ELR (cell line): ENCODE data around the gene LHFPL3.
"Not testable (repeated sequence)": the region's sequence is repeated elsewhere in the genome, so short reads cannot be mapped to it uniquely, and the experiment has no call there.

ENCODE experiments used
- DNase-seq: peaks from one replicate; pipeline ENCODE4 v3.0.0-alpha.2; 2015; ENCODE audit warnings: low read depth

The LHFPL3 gene

GRCh38 chr7:104900525-104901239, 572.3 kb downstream of the LHFPL3 start:
- no peak for DNase-seq

DNA sequence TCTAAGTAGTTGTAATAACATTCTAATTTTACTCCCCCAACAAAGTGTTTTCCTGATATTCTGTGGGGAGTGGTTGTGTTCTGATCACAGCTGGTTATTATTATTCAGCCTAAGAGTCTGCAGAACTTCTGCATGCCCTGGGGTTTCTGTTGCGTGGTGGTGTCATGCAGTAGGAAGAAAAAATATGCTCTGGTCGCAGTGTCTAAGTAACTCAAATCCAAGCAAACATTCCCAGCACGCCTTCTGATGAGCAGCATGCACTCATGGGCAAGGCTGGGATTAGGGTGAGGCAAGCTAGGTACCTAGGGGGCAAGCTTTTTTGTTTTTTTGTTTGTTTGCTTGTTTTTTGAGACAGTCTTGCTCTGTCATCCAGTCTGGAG, 572.8 kb downstream of the LHFPL3 start:
- DNase-seq, result no peak

DNA sequence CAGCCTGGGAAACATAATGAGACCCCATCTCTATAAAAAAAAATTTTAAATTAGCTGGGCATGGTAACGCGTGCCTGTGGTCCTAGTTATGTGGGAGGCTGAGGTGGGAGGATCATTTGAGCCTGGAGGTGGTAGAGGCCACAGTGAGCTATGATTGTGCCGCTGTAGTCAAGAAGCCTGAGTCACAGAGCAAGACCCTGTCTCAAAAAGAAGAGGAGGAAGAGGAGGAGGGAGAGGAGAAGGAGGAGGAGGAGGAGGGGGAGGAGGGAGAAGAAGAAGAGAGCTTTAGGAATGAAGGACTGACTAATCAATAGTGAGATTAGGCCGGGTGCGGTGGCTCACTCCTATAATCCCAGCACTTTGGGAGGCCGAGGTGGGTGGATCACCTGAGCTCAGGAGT, 573.8 kb downstream of the LHFPL3 start:
- no peak for DNase-seq

GRCh38 chr7:104903044-104903443, 574.6 kb downstream of the LHFPL3 start:
- no peak for DNase-seq

GRCh38 chr7:104903846-104904245, 575.4 kb downstream of the LHFPL3 start:
- DNase-seq, result no peak

GRCh38 chr7:104906032-104906431, 577.6 kb downstream of the LHFPL3 start:
- no peak for DNase-seq

GRCh38 chr7:104906556-104906955, 578.2 kb downstream of the LHFPL3 start:
- DNase-seq, result no peak

- DNase-seq, result no peak
Observed at GRCh38 chr7:104908636-104909035, 580.2 kb downstream of the LHFPL3 start.

DNA sequence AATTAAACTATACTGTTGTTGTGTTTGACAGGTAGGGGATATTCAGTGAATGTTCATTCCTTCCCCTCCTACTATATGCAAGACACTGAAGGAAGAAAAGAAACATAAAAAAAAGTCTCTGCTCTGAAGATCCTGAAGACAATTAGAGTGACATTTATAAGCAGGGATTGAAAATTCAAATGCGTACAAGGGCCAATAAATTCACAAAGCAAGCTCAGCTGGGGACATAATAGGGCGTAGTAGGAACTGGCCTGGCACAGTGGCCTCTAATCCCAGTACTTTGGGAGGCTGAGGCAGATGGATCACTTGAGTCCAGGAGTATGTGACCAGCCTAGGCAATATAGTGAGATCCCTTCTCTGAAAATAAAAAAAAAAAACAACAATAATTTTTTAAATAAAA, 580.7 kb downstream of the LHFPL3 start:
- DNase-seq, result no peak

- no peak for DNase-seq
Observed at GRCh38 chr7:104914421-104914820, 586.0 kb downstream of the LHFPL3 start.

- DNase-seq, result no peak
Observed at GRCh38 chr7:104921596-104921995, 593.2 kb downstream of the LHFPL3 start.

- DNase-seq, result peak; percentile 45
Observed at GRCh38 chr7:104922182-104923009, 594.0 kb downstream of the LHFPL3 start.

GRCh38 chr7:104923010-104923421, 594.6 kb downstream of the LHFPL3 start:
- DNase-seq, result peak; percentile 92

GRCh38 chr7:104926189-104926588, 597.8 kb downstream of the LHFPL3 start:
- DNase-seq, result not testable (repeated sequence)

DNA sequence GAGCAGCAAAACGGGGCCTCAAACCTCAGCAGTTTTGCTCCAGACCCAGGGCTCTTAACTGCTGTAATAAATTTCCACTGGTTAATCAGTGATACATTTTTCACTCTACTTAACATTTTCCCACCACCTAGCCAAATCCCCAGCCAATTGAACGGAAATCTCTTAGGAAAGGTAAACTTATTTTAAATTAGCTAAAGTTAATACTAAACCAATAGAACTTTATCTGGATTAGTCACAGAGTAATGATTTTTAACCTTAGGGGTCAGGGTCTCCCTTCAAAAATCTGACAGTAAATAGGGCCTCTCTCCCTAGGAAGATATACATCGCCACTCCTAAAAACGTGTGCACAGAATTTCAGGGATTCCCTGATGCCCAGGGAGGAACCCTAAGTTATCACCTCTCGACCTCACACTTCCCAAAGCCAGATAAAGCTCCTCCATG, 598.2 kb downstream of the LHFPL3 start:
- DNase-seq, result no peak

DNA sequence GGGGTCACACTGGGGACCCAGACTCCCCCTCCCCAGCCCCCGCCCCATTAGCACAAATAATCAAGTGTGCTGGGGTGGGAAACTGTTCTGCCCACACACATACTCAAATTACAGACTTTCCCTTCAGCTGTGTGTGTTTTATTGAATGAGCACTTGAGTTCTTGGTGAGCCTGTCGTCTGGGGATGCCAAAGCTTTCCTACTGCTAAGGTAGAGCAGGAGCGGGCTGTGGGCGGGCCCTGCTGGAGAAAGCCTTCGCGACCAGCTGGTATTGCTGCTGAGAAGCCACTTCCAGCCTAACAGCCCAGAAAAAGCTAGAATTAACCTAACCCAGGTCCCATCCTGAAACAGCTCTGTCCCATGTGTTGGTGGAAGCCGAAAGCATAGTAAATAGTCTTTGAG, 598.7 kb downstream of the LHFPL3 start:
- DNase-seq, result no peak

GRCh38 chr7:104928721-104929400, 600.5 kb downstream of the LHFPL3 start:
- no peak for DNase-seq

- no peak for DNase-seq
Observed at GRCh38 chr7:104929921-104930320, 601.5 kb downstream of the LHFPL3 start.

DNA sequence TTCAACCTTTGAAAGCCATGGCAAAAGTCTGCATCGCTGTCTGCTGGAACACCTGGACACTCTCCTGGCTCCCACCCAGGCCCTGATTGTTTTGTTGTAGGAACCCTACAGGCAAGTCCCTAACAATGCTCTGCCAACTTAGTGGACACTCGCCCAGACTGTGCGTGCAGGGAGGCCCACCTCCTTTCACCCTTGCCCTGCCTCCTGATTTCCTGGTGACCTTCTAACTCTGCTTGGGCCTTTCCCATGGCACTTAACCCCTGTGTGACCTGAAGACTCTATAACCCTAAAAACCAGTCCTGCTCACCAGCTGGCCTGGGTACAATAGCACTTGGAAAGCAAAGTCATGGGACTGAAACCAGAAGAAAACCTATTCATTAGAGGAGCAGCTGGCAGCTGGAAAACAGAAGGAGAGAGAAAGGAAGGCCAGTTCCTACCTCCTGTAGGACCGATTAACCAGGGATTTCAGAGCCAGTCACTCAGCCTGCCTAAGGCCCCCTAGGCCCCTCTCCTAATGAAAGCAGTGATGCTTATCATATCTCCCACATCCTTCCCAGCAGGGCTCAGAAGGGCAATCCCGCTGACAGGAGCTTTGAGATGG, 602.9 kb downstream of the LHFPL3 start:
- no peak for DNase-seq

DNA sequence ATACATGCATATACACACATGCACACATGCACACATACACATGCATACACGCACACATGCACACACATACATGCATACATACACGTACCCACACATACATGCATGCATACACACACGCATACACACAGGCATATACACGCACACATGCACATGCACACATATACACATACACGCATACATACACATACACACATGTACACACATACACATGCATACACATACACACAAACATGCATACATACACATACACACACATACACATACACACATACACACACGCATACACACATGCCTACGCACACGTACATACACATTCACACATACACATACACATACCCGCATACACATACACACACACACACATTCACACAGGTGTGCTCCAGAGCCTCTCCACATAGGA, 604.6 kb downstream of the LHFPL3 start:
- DNase-seq, result no peak

- DNase-seq, result no peak
Observed at GRCh38 chr7:104933521-104933988, 605.2 kb downstream of the LHFPL3 start.

DNA sequence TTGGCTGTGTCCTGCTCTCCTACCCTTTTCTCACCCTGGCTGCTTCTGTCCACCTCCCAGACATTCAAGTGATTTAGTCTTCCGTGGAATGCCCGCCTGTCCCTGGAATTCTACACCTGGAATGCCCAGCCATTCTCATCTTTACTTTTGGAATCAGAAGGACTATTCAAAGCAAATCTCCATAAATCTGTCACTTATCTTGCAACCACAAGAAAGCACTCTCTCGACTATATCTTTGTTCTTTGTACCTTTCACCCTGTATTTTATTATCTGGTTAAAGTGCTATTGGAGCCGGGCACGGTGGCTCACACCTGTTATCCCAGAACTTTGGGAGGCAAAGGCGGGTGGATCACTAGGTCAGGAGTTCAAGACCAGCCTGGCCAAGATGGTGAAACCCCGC, 606.3 kb downstream of the LHFPL3 start:
- no peak for DNase-seq
